ENCODE results near the gene POLR1A. TPM values are rescaled to one million over a fixed set of nuclear protein-coding genes. Genes with fewer than 3 reads are reported as not detected.

POLR1A gene
- total RNA-seq, 4 donors from 2014 or later: 9.0 to 22.0 (median 15.8) TPM

DNA sequence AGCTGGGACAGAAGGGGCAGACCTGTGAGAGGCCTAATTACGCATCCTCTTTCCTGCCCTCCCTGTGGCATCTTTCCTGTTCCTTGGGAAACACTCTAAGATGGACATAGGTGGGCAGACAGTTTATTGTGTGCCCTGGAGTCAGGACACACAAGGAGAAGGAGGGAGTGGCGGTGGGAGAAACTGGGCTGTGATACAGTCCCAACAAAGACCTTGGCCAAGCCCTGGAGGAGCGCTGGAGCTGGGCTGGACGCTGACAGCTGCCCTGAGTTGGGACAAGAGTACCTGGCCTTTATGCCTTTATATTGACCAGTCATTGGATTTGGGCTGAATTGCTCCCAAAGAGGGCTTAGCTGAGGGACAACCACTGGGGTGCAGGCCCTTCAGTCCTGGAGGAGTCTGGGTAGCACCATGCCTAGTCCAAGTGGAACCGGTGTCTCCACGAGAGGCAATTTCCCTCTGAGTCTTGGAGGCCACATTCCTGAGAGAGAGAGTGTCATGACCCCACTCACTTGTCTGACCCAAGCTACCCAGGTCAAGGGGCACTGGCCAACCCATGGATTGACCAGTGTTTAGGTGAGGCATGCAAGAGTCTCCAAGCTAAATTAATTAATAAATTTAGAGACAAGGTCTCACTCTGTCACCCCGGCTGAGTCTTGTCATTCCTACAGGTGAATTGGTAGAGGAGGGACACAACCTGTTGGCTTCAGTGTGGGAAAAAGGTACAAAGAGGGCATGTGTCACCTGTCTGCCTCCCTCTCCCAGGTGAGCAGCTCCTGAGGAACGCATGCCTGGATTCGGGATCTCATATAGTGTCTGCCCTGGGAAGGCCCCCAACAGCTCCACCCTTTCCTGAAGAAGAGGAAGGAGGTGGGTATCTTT, 109.8 kb downstream of the POLR1A start:
- TF ChIP-seq, protein P1, sequence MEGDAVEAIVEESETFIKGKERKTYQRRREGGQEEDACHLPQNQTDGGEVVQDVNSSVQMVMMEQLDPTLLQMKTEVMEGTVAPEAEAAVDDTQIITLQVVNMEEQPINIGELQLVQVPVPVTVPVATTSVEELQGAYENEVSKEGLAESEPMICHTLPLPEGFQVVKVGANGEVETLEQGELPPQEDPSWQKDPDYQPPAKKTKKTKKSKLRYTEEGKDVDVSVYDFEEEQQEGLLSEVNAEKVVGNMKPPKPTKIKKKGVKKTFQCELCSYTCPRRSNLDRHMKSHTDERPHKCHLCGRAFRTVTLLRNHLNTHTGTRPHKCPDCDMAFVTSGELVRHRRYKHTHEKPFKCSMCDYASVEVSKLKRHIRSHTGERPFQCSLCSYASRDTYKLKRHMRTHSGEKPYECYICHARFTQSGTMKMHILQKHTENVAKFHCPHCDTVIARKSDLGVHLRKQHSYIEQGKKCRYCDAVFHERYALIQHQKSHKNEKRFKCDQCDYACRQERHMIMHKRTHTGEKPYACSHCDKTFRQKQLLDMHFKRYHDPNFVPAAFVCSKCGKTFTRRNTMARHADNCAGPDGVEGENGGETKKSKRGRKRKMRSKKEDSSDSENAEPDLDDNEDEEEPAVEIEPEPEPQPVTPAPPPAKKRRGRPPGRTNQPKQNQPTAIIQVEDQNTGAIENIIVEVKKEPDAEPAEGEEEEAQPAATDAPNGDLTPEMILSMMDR (IDR thresholded peaks at IDR 0.05; ENCODE audit: low read depth): no peak

DNA sequence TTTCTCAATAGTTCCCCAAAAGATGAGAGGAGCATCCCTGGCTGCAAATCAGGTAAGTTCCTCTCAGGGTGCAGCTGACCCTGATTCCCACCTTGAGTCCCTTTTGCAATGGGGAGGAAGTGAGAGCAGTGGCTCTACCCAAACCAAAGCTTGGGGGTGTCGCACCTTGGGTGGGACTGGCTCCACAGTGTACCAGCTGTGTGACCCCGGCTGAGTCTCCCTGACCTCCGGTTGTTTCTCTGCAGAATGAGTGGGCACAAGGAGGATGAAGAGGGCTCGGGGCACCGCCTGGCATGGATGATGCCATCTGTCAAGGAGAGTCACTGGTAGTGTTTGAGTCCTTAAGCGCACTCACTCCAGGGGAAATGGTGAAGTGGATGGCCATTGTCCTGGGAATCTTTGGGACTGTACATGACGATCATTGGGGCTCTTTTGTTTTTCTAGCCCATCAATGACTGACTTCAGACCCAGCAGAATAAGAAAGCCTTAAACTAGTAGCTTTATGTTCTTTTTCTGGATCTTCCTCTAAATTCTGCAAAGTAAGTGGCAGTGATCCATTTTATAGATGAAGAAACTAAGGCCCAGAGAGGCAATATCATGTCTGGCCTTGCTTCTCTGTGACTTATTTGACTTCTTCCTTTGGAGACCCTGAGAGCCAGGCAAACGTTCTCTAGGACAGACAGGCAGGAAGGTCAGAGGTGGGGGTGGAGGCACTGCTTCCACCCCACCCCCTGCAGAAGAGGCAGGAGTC, 110.6 kb downstream of the POLR1A start:
- TF ChIP-seq, protein P1 (IDR thresholded peaks at IDR 0.05; ENCODE audit: low read depth): no peak

DNA sequence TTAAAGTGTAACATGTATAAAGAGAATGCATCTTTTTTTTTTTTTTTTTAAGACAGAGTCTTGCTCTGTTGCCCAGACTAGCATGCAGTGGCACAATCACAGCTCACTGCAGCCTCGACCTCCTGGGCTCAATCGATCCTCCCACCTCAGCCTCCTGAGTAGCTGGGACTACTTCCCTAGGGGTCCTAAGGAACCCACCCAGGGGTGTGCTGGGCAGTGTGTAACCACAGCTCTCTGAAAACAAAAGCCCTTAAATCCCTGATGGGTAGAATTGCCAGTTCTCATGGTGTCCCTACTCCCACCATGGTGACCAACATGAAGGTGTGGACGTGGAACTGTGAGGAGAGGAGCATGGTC, 111.3 kb downstream of the POLR1A start:
- TF ChIP-seq, protein P1 (IDR thresholded peaks at IDR 0.05; ENCODE audit: low read depth): no peak

DNA sequence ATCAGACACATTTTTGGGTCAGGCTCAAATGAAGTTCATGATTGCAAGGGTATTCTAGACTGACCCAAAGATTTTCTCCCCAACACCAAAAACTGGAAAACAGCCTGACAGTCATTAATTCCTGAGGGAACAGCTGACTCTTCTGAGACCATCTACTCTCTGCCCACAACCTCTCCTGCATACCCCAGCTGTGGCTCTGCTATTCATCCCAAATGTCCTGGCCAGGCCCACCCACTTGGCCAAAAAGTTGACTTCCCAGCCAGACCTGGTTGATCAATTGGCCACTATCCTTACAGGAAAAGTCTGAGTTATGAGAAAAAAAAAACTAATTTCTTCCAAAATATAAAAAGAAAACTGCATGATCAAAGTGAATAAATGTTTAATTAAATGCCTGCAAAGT, 113.1 kb downstream of the POLR1A start:
- TF ChIP-seq, protein P1 (IDR thresholded peaks at IDR 0.05; ENCODE audit: low read depth): no peak

DNA sequence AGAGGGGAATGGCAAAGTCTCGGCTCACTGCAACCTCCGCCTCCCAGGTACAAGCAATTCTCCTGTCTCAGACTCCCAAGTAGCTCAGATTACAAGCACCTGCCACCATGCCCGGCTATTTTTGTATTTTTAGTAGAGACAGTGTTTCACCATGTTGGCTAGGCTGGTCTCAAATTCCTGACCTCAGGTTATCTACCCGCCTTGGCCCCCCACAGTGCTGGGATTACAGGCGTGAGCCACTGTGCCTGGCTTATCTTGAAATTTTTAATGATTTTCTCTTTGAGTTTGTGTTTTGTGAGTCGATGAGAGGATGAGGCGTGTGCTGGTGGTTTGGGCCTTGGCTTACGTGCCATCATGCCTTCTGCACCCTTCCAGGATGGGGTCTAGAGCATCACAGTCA, 115.6 kb downstream of the POLR1A start:
- TF ChIP-seq, protein P1 (IDR thresholded peaks at IDR 0.05; ENCODE audit: low read depth): no peak

DNA sequence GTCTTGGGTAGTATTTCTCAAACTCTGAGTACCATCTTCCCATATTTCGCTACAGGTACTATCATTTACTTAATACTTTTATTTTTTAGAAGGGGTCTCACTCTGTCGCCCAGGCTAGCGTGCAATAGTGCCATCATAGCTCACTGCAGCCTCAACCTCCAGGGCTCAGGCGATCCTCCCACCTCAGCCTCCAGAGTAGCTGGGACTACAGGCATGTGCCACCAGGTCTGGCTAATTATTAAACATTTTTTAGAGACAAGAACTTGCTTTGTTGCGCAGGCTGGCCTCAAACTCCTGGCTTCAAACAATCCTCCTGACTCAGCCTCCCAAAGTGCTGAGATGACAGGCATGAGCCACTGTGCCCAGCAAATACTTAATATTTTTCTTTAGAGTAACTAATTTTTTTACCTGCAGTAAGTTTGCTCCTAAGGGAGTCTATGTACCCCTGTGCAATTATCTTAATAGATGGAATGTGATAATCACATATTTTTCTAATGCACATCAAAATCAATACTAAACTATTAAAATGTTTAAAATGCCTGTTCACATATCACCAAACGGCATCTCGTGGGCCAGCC, 116.3 kb downstream of the POLR1A start:
- TF ChIP-seq, protein P1 (IDR thresholded peaks at IDR 0.05; ENCODE audit: low read depth): no peak

DNA sequence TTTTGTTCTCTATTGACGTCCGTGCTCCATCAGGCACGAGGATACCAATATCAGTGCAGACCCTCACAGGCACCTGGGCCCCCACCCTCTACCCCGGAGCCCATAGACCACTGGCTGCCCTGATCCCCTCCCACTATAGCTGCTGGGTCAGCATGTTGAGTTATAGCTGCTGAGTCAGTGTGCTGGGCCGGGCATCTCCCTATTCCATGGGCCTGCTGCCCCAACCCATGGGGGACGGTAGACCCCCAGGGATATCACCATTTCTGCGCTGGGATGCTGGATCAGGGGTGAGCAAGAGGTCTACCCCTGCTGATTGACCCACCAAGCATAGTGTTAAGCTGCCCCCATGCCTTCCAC, 116.8 kb downstream of the POLR1A start:
- TF ChIP-seq, protein P1 (IDR thresholded peaks at IDR 0.05; ENCODE audit: low read depth): no peak
